NT2/D1 (cell line): ENCODE measurements around the gene COL21A1.
"Not testable (repeated sequence)": the region's sequence is repeated elsewhere in the genome, so short reads cannot be mapped to it uniquely, and the experiment has no call there.

Source experiments
- DNase-seq: peaks from one replicate; pipeline ENCODE4 v3.0.0-alpha.2; 2011; ENCODE audit warnings: low read depth, low spot score
- H3K27me3 ChIP-seq: 2 replicates; pipeline ENCODE4 v1.6.0; 2011; ENCODE audit warnings: mild to moderate bottlenecking; ENCODE audit not compliant: insufficient read length, insufficient read depth
- H3K36me3 ChIP-seq: 2 replicates; pipeline ENCODE4 v1.6.1; 2011; ENCODE audit warnings: mild to moderate bottlenecking, low read length, mixed read lengths; ENCODE audit not compliant: insufficient read depth, insufficient read length
- H3K4me1 ChIP-seq: 2 replicates; pipeline ENCODE4 v1.5.1; 2011; ENCODE audit not compliant: insufficient read depth, insufficient read length
- H3K4me3 ChIP-seq: 2 replicates; pipeline ENCODE4 v1.5.1; 2011; ENCODE audit warnings: low read depth; ENCODE audit not compliant: insufficient read length
- H3K9ac ChIP-seq: 2 replicates; pipeline ENCODE4 v1.6.0; 2011; ENCODE audit warnings: low read depth; ENCODE audit not compliant: insufficient read length
- H3K9me3 ChIP-seq: 2 replicates; pipeline ENCODE4 v1.5.1; 2011; ENCODE audit warnings: mild to moderate bottlenecking, low read length; ENCODE audit not compliant: insufficient read depth
- SUZ12 ChIP-seq: IDR thresholded peaks from 2 replicates; pipeline ENCODE4 v1.6.1; 2011; ENCODE audit not compliant: insufficient read length, insufficient read depth; ENCODE audit errors: extremely low read depth
- YY1 ChIP-seq: IDR thresholded peaks from 2 replicates; pipeline ENCODE4 v1.6.1; 2011; ENCODE audit not compliant: insufficient read length, insufficient read depth
- ZNF274 ChIP-seq: IDR thresholded peaks from 2 replicates; pipeline ENCODE4 v1.6.1; 2011; ENCODE audit warnings: mild to moderate bottlenecking, low read depth, low read length

Gene COL21A1

DNA sequence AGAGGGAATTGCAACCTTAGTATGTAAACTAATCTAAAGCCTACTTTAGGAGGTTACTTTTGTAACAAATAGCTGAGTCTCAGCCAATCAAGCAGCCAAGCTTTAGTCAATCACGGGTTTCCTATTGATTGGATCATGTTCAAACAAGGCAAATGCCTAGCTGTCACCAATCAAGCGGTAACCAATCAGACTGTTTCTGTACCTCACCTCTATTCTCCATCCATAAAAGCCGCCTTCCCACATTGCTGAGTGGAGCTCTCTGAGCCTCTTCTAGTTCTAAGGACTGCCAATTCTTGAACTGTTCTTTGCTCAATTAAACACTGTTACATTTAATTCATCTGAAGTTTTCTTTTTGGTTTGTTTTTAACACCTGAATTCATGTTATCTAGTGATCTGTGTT lies 223.6 kb downstream of the COL21A1 start:
- no peak overlapping the region for H3K9ac ChIP-seq
- H3K36me3 ChIP-seq: no peaks in the 10 kb centered on the region
- no peaks in the 10 kb centered on the region for H3K4me1 ChIP-seq
- no peaks in the 10 kb centered on the region for H3K27me3 ChIP-seq
- no peak for DNase-seq
- TF ChIP-seq ZNF274 (no peak), SUZ12 (no peak), YY1 (no peak)
- H3K9me3 ChIP-seq: no peaks in the 10 kb centered on the region
- no peak overlapping the region for H3K4me3 ChIP-seq

DNA sequence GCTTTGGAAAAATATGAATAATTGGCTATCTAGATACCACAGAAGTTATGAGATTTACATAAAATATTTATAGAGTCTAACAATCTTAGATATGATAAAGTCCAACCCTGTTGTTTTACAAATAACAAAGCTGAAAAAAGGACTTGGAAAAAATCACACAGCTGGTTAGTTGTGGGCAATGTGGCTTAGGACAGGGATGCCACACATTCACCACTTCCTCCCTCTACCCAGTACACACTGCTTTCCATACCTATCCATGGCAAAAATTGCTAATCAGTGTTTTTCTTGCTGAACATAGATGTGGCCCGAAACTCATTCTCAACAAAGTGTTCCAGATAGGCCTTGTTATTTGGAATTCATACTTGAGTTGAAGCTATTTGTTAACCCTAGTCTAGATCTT lies 224.7 kb downstream of the COL21A1 start:
- Histone ChIP-seq H3K4me1 (no peaks in the 10 kb centered on the region), H3K4me3 (no peak overlapping the region), H3K9me3 (no peaks in the 10 kb centered on the region), H3K27me3 (no peaks in the 10 kb centered on the region), H3K9ac (no peak overlapping the region), H3K36me3 (no peaks in the 10 kb centered on the region)
- no peak for TF ChIP-seq ZNF274
- DNase-seq: no peak

DNA sequence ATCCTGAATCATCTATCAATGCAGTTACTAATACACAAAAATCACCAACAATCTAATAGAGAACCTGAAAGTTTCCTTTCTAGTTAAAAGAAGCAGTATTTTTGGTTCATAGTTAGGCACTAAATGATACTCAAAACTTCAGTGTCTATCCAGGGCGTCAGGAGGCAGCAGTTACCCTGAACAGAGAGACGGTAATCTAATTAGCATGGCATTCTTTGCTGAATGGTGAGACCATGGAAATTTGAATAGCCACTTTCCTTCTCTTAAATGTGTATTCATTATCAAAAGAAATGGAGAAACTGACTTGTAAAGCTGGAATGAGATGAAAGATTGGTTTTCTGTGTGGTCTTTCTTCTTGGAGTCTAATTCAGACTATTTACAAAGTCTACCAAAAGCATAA lies 225.4 kb downstream of the COL21A1 start:
- no peak overlapping the region for H3K4me3 ChIP-seq

DNA sequence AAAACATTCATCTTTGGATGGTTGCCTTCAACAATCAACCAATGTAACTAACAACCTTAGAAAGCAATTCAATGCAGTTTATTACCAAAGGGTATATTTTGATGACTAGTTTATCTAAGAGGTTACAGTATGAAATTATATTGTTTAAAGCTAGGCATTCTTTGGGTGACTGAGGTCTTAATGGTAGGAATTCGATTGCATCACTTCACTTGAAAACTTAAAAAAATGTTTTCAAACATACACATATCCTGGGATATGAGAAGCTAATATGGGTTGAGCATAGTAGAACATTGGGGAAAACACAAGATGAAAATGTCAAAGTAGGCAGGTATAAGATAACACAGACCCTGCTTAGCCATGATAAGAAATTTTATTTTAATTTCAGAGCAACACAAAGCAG lies 227.4 kb downstream of the COL21A1 start:
- DNase-seq: no peak
- Histone ChIP-seq H3K9me3 (no peaks in the 10 kb centered on the region), H3K27me3 (no peaks in the 10 kb centered on the region), H3K36me3 (no peaks in the 10 kb centered on the region), H3K9ac (no peak overlapping the region), H3K4me1 (no peaks in the 10 kb centered on the region), H3K4me3 (no peak overlapping the region)
- no peak for TF ChIP-seq ZNF274
- no peak for TF ChIP-seq YY1
- no peak for TF ChIP-seq SUZ12

More for the DNA sequence above, 225.4 kb downstream of the COL21A1 start:
- Histone ChIP-seq H3K9ac (no peak overlapping the region), H3K36me3 (no peaks in the 10 kb centered on the region), H3K27me3 (no peaks in the 10 kb centered on the region), H3K4me1 (no peaks in the 10 kb centered on the region), H3K9me3 (no peaks in the 10 kb centered on the region)
- no peak for TF ChIP-seq ZNF274
- TF ChIP-seq SUZ12: no peak
- TF ChIP-seq YY1: no peak
- no peak for DNase-seq

DNA sequence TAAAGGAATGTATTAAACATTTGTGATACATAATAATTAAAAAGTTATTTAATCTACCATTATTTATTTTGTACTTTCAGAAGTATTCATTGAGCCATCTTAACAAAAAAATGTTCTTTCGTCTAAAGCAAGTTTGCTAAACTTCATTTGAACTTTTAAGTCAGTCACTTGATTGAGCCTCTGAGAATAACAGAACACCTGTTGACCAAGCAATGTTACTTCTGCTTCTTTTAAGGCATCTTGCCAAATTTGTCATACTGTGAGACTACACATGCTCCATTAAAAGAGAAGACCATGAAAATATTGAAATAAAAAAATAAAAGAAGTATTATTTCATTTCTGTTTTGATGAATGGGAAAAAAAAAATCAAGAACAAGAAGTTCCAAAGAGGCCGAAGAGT lies 230.2 kb downstream of the COL21A1 start:
- no peaks in the 10 kb centered on the region for H3K4me1 ChIP-seq
- no peak overlapping the region for H3K4me3 ChIP-seq
- no peak for DNase-seq
- H3K9ac ChIP-seq: no peak overlapping the region
- H3K9me3 ChIP-seq: no peaks in the 10 kb centered on the region
- no peaks in the 10 kb centered on the region for H3K36me3 ChIP-seq
- H3K27me3 ChIP-seq: no peaks in the 10 kb centered on the region
- TF ChIP-seq SUZ12: no peak
- no peak for TF ChIP-seq YY1
- no peak for TF ChIP-seq ZNF274

DNA sequence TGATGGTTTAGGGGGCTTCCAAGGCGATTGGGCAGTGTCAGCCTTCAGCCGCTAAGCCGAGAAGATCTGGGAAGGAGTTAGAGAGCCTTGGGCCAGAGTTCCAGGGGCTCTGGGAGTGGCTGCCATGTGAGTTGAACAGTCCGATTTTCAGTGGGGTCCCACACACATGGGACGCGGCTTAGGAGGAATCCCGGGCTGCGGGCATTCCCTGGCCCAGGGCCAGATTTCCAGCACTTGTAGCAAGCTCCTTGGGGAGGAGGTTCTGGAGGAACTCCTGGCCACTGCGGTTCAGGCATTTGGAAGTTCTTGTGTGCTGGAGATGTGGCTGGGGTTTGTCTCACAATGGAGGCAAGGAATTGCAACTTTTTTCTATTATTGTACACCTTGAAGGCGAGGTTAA lies 233.3 kb downstream of the COL21A1 start:
- H3K9ac ChIP-seq, H3K27me3 ChIP-seq, H3K4me3 ChIP-seq, H3K9me3 ChIP-seq, DNase-seq, H3K36me3 ChIP-seq, H3K4me1 ChIP-seq: not testable (repeated sequence)

DNA sequence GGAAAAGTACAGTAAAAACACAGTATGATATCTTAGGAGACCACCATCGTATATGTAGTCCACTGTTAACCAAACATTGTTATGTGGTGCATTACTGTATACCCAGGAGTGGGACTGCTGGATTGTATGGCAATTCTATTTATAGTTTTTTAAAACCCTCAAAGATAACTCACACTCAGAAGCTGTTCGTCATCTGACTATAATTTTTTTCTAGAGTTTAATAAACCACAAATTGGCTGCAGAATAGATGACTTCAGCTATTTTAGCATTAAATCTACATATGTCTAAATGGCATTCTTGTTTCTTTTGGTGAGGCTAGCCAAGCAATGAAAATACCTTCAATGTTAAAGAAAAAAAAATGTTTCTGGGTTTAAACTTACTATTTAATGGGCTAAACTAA lies 237.7 kb downstream of the COL21A1 start:
- TF ChIP-seq ZNF274: no peak
- no peaks in the 10 kb centered on the region for H3K36me3 ChIP-seq
- DNase-seq: no peak
- H3K4me1 ChIP-seq: no peaks in the 10 kb centered on the region
- no peaks in the 10 kb centered on the region for H3K9me3 ChIP-seq
- H3K27me3 ChIP-seq: no peaks in the 10 kb centered on the region
- H3K4me3 ChIP-seq: no peak overlapping the region
- H3K9ac ChIP-seq: no peak overlapping the region
